ENCODE measurements around the gene PTPRN2. TPM values are rescaled to one million over a fixed set of nuclear protein-coding genes. Genes with fewer than 3 reads are reported as not detected.

Gene PTPRN2
- total and polyA plus RNA-seq, 7 donors = 3.2 to 7.1 (median 5.5) TPM

DNA sequence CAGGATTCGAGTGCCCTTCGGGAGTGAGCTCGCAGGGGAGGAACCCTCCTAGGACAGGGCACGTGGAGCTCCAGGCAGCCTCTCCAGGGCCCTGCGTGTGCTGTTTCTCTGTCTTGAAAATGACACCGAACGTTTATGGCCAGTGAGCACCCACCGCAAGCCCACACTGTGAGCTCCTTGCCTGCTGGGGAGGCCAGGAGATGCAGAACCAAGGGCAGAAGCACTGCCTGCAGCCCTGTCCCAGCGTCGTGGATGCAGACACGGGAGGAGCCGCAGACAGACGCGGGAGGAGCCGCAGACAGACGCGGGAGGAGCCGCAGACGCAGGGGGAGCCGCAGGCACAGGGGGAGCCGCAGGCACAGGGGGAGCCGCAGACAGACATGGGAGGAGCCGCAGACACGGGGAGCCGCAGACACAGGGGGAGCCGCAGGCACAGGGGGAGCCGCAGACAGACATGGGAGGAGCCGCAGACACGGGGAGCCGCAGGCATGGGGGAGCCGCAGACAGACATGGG, 314.4 kb downstream of the PTPRN2 start:
- Histone ChIP-seq H3K27me3 (no peaks in the 10 kb centered on the region), H3K27ac (no peak overlapping the region), H3K4me3 (no peak overlapping the region), H3K9me3 (no peaks in the 10 kb centered on the region), H3K4me1 (no peaks in the 10 kb centered on the region), H3K36me3 (no peaks in the 10 kb centered on the region)
- peak; percentile 38 for DNase-seq
- intact Hi-C loops (cut with DNase I) = no loop called here
- TF ChIP-seq POLR2AphosphoS5 (IDR thresholded peaks at IDR 0.05) = no peak
- TF ChIP-seq POLR2A (IDR thresholded peaks at IDR 0.05) = no peak
- no peak for TF ChIP-seq EP300 (IDR thresholded peaks at IDR 0.05)
- TF ChIP-seq, protein P1, sequence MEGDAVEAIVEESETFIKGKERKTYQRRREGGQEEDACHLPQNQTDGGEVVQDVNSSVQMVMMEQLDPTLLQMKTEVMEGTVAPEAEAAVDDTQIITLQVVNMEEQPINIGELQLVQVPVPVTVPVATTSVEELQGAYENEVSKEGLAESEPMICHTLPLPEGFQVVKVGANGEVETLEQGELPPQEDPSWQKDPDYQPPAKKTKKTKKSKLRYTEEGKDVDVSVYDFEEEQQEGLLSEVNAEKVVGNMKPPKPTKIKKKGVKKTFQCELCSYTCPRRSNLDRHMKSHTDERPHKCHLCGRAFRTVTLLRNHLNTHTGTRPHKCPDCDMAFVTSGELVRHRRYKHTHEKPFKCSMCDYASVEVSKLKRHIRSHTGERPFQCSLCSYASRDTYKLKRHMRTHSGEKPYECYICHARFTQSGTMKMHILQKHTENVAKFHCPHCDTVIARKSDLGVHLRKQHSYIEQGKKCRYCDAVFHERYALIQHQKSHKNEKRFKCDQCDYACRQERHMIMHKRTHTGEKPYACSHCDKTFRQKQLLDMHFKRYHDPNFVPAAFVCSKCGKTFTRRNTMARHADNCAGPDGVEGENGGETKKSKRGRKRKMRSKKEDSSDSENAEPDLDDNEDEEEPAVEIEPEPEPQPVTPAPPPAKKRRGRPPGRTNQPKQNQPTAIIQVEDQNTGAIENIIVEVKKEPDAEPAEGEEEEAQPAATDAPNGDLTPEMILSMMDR (IDR thresholded peaks at IDR 0.05) = no peak
- WGBS, 2 donors = 84 to 93% methylated on average over 31 of the region's 31 CpGs

GRCh38 chr7:158272509-158273137, 315.0 kb downstream of the PTPRN2 start:
- no peaks in the 10 kb centered on the region for H3K9me3 ChIP-seq
- no peaks in the 10 kb centered on the region for H3K4me1 ChIP-seq
- no peak for TF ChIP-seq POLR2A (IDR thresholded peaks at IDR 0.05)
- TF ChIP-seq, protein P1 (IDR thresholded peaks at IDR 0.05) = no peak
- no peak for TF ChIP-seq POLR2AphosphoS5 (IDR thresholded peaks at IDR 0.05)
- TF ChIP-seq EP300 (IDR thresholded peaks at IDR 0.05) = no peak
- H3K36me3 ChIP-seq = no peaks in the 10 kb centered on the region
- DNase-seq = peak; percentile 50
- no peak overlapping the region for H3K27ac ChIP-seq
- no peaks in the 10 kb centered on the region for H3K27me3 ChIP-seq
- H3K4me3 ChIP-seq = no peak overlapping the region
- 93 to 95% methylated on average over 15 of the region's 15 CpGs for WGBS, 2 donors
- intact Hi-C loops (cut with DNase I) = no loop called here

- TF ChIP-seq, protein P1 (IDR thresholded peaks at IDR 0.05) = no peak
- TF ChIP-seq POLR2A (IDR thresholded peaks at IDR 0.05) = no peak
- TF ChIP-seq POLR2AphosphoS5 (IDR thresholded peaks at IDR 0.05) = no peak
- TF ChIP-seq EP300 (IDR thresholded peaks at IDR 0.05) = no peak
- Histone ChIP-seq H3K27ac (no peak overlapping the region), H3K27me3 (no peaks in the 10 kb centered on the region), H3K4me3 (no peak overlapping the region), H3K9me3 (no peaks in the 10 kb centered on the region), H3K4me1 (no peaks in the 10 kb centered on the region), H3K36me3 (no peaks in the 10 kb centered on the region)
- intact Hi-C loops (cut with DNase I) = no loop called here
- WGBS, 2 donors = 94% methylated on average over 12 of the region's 12 CpGs
- DNase-seq = peak; percentile 35
These were observed 315.5 kb downstream of the PTPRN2 start for GRCh38 chr7:158272091-158272490.

- intact Hi-C loops (cut with DNase I) = no loop called here
- 91 to 95% methylated on average over 11 of the region's 11 CpGs for WGBS, 2 donors
- no peaks in the 10 kb centered on the region for H3K4me1 ChIP-seq
- H3K36me3 ChIP-seq = no peaks in the 10 kb centered on the region
- DNase-seq = peak; percentile 24
- no peak overlapping the region for H3K4me3 ChIP-seq
- no peak overlapping the region for H3K27ac ChIP-seq
- no peaks in the 10 kb centered on the region for H3K9me3 ChIP-seq
- TF ChIP-seq POLR2A (IDR thresholded peaks at IDR 0.05) (no peak), POLR2AphosphoS5 (IDR thresholded peaks at IDR 0.05) (no peak), EP300 (IDR thresholded peaks at IDR 0.05) (no peak)
- TF ChIP-seq, protein P1 (IDR thresholded peaks at IDR 0.05) = no peak
- H3K27me3 ChIP-seq = no peaks in the 10 kb centered on the region
These were observed 316.0 kb downstream of the PTPRN2 start for GRCh38 chr7:158271646-158272045.

Data from sigmoid colon (tissue), 7 donors.